HepG2 (cell line): ENCODE measurements around the gene UGCG. TPM values are rescaled to one million over a fixed set of nuclear protein-coding genes. Genes with fewer than 3 reads are reported as not detected.

ENCODE experiments used
- AHR ChIP-seq: IDR thresholded peaks from 2 replicates; pipeline ENCODE4 v1.6.1; 2018; ENCODE audit warnings: missing genetic modification reagents, missing compliant biosample characterization
- CREB1 ChIP-seq, 2 experiments: fragments of 450-650 bp in 1 of 2; IDR thresholded peaks; 2 replicates each; pipeline ENCODE4 v1.6.1; 2016 to 2017; ENCODE audit warnings: control low read depth in 1 of 2, mild to moderate bottlenecking in 1 of 2, missing compliant biosample characterization in 1 of 2, missing genetic modification characterization in 1 of 2
- HMGXB4 ChIP-seq, 2 experiments: sonication (generic) in 1 of 2; formaldehyde crosslinking in 1 of 2; IDR thresholded peaks; 2 replicates each; pipeline versions ENCODE4 v1.4.0 to v1.6.1; 2018 to 2020; ENCODE audit warnings: missing genetic modification reagents in 2 of 2, borderline replicate concordance in 1 of 2, low read depth in 1 of 2, mild to moderate bottlenecking in 1 of 2, missing biosample characterization in 1 of 2
- KDM2A ChIP-seq: sonication (generic); formaldehyde crosslinking; IDR thresholded peaks from 2 replicates; pipeline ENCODE4 v1.4.0; 2020; ENCODE audit warnings: low read depth, missing genetic modification reagents, borderline replicate concordance
- KDM5B ChIP-seq: sonication (generic); formaldehyde crosslinking; IDR thresholded peaks from 2 replicates; pipeline ENCODE4 v1.4.0; 2020; ENCODE audit warnings: missing genetic modification reagents, mild to moderate bottlenecking, borderline replicate concordance
- LRRFIP1 ChIP-seq: sonication (generic); formaldehyde crosslinking; conservative IDR thresholded peaks from 2 replicates; pipeline ENCODE4 v1.4.0; 2020; ENCODE audit warnings: missing genetic modification reagents
- NFE2 ChIP-seq: sonication (generic); formaldehyde crosslinking; IDR thresholded peaks from 2 replicates; pipeline ENCODE4 v1.4.0; 2020; ENCODE audit warnings: missing genetic modification reagents
- NR2F2 ChIP-seq: IDR thresholded peaks from 2 replicates; pipeline ENCODE4 v1.6.1; 2012; ENCODE audit warnings: low read depth, inconsistent platforms, borderline replicate concordance
- PHF8 ChIP-seq: sonication (generic); formaldehyde crosslinking; IDR thresholded peaks from 2 replicates; pipeline ENCODE4 v1.5.0; 2020; ENCODE audit warnings: missing genetic modification reagents
- POLR2AphosphoS2 ChIP-seq: IDR thresholded peaks from 2 replicates; pipeline ENCODE4 v1.6.1; 2011; ENCODE audit warnings: low read depth, low read length, improper control_type of control experiment
- RBM22 ChIP-seq: fragments of 200-400 bp; formaldehyde crosslinking; optimal IDR thresholded peaks from 2 replicates; pipeline ENCODE3; 2017; ENCODE audit warnings: mild to moderate bottlenecking, low read length, moderate library complexity
- SAP130 ChIP-seq: IDR thresholded peaks from 2 replicates; pipeline ENCODE4 v1.6.1; 2016; ENCODE audit warnings: low read depth
- TAF1 ChIP-seq: sonication (generic); formaldehyde crosslinking; IDR thresholded peaks from 2 replicates; pipeline ENCODE4 v1.4.0; 2020; ENCODE audit warnings: missing genetic modification reagents
- TEF ChIP-seq: sonication (generic); formaldehyde crosslinking; IDR thresholded peaks from 2 replicates; pipeline ENCODE4 v1.5.0; 2020; ENCODE audit warnings: missing genetic modification reagents
- TSC22D2 ChIP-seq: sonication (generic); formaldehyde crosslinking; IDR thresholded peaks from 2 replicates; pipeline ENCODE4 v1.5.1; 2020; ENCODE audit warnings: missing genetic modification reagents, mild to moderate bottlenecking, borderline replicate concordance
- UBTF ChIP-seq: sonication (generic); formaldehyde crosslinking; IDR thresholded peaks from 2 replicates; pipeline ENCODE4 v1.4.0; 2020; ENCODE audit warnings: mild to moderate bottlenecking, missing genetic modification reagents
- ZNF446 ChIP-seq: sonication (generic); formaldehyde crosslinking; IDR thresholded peaks from 2 replicates; pipeline ENCODE4 v1.5.0; 2020; ENCODE audit warnings: mild to moderate bottlenecking, missing genetic modification reagents
- ZNF552 ChIP-seq: sonication (generic); formaldehyde crosslinking; IDR thresholded peaks from 2 replicates; pipeline ENCODE4 v1.9.0; 2022; ENCODE audit warnings: missing genetic modification reagents, mild to moderate bottlenecking, borderline replicate concordance
- ZNF691 ChIP-seq: sonication (generic); formaldehyde crosslinking; IDR thresholded peaks from 2 replicates; pipeline ENCODE4 v1.4.0; 2020; ENCODE audit warnings: missing genetic modification reagents, low read depth, mild to moderate bottlenecking, borderline replicate concordance
- ZNF784 ChIP-seq: sonication (generic); formaldehyde crosslinking; IDR thresholded peaks from 2 replicates; pipeline ENCODE4 v1.5.1; 2020; ENCODE audit warnings: missing genetic modification reagents, mild to moderate bottlenecking, borderline replicate concordance
- polyA plus RNA-seq, 8 experiments: library from polyadenylated mRNA; depleted of rRNA in 3 of 8; stranded (reverse) in 7 of 8; unstranded in 1 of 8; fragments of >200 nt; fragmentation: Illumina TruSeq in 4 of 8; extraction: Trizol in 4 of 8; gene quantifications; 2 replicates each; pipeline versions ENCODE4 v1.2.1 to v1.2.3, GENCODE V29; 2011 to 2016; ENCODE audit warnings: low read depth in 4 of 8, missing spikeins in 1 of 8, mixed read lengths in 1 of 8; ENCODE audit not compliant: insufficient read depth in 1 of 8
- total RNA-seq, 5 experiments: library from RNA; depleted of rRNA; stranded (reverse); fragments of >200 nt; fragmentation: Illumina TruSeq; extraction: Trizol; gene quantifications; 2 replicates each; pipeline ENCODE4 v1.2.3, GENCODE V29; 2016; ENCODE audit warnings: low read depth in 1 of 5

The UGCG gene
- total and polyA plus RNA-seq, 2 of the 13 experiments (the other 11 are each of a cell fraction or from before 2014, with no cell fraction given), result 10.5 to 13.9 TPM

- TF ChIP-seq UBTF (CRISPR knock-in tag) (no peak), TSC22D2 (0 out of 2 replicates have a peak, but pooled peaks have one; percentile 13), SAP130 (CRISPR knock-in tag) (peak; percentile 40; the same call in 1 of the 2 replicates), ZNF784 (CRISPR knock-in tag) (no peak), ZNF552 (CRISPR knock-in tag) (no peak), HMGXB4 (CRISPR knock-in tag; IDR thresholded peaks at IDR 0.05; ENCODE audit: borderline replicate concordance in 1 of 2, low read depth in 1 of 2) (peak in 1 of 2 experiments; percentile 32; a peak in 1 of 4 replicates), LRRFIP1 (CRISPR knock-in tag) (no peak), PHF8 (CRISPR knock-in tag) (peak; percentile 10; the same call in 1 of the 2 replicates), KDM5B (CRISPR knock-in tag) (no peak), NFE2 (no peak), AHR (CRISPR knock-in tag) (no peak), ZNF691 (CRISPR knock-in tag) (peak; percentile 12; the same call in 1 of the 2 replicates), CREB1 (IDR thresholded peaks at IDR 0.05) (no peak), CREB1 (CRISPR knock-in tag; IDR thresholded peaks at IDR 0.05) (no peak), RBM22 (no peak), TAF1 (no peak), TEF (CRISPR knock-in tag) (no peak), NR2F2 (no peak), POLR2AphosphoS2 (no peak), ZNF446 (CRISPR knock-in tag) (no peak), KDM2A (peak; percentile 20; the same call in 1 of the 2 replicates)
Measured at GRCh38 chr9:111896942-111897600, 457 bp downstream of the UGCG start (continued).
